GM12872 (cell line): ENCODE data around the gene RAI2.

Experiments
- TF ChIP-seq, protein P1 (sequence below): IDR thresholded peaks from 3 replicates; pipeline ENCODE4 v1.5.1; 2011; ENCODE audit warnings: low read depth, mild to moderate bottlenecking, low read length, moderate library complexity; ENCODE audit not compliant: insufficient read depth

The RAI2 gene

DNA sequence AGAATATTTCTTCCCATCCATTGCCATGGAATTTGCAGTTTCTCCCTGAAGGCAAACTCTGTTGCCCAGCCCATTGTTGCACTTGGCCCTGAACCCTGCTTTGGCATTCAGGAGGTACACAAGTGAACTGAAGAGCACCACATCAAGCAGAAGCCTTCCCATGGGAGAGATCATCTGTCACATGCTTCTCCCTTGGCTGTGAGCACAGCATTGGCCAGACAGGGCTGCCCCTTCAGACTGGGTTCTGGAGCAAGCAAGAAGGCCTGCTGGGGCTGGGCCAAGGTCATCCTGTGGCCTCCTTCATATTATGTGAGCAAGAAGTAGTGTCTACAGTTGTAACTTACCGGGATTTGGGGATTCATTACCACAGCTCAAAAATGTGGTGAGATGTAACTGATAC is 101.1 kb downstream of the RAI2 start:
- TF ChIP-seq, protein P1, sequence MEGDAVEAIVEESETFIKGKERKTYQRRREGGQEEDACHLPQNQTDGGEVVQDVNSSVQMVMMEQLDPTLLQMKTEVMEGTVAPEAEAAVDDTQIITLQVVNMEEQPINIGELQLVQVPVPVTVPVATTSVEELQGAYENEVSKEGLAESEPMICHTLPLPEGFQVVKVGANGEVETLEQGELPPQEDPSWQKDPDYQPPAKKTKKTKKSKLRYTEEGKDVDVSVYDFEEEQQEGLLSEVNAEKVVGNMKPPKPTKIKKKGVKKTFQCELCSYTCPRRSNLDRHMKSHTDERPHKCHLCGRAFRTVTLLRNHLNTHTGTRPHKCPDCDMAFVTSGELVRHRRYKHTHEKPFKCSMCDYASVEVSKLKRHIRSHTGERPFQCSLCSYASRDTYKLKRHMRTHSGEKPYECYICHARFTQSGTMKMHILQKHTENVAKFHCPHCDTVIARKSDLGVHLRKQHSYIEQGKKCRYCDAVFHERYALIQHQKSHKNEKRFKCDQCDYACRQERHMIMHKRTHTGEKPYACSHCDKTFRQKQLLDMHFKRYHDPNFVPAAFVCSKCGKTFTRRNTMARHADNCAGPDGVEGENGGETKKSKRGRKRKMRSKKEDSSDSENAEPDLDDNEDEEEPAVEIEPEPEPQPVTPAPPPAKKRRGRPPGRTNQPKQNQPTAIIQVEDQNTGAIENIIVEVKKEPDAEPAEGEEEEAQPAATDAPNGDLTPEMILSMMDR, result no peak

DNA sequence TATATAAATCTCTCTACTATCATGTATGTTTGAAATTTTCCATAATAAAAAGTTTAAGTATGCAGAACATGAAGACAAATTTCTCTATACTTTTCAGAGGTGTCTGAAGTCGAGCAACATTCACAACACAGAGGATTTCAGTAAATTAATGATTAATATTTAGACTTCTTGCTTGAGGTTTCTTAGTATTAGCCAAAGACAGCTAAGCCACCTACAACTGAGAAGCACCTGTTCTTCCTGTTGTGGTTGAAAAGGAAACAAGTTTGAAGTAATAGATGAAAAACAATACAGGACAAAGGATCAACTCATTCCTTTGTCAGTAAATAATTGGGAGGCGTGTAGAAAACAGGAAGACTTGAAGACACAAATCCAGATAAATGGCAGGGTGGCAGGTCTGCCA is 102.7 kb downstream of the RAI2 start:
- TF ChIP-seq, protein P1, result no peak

DNA sequence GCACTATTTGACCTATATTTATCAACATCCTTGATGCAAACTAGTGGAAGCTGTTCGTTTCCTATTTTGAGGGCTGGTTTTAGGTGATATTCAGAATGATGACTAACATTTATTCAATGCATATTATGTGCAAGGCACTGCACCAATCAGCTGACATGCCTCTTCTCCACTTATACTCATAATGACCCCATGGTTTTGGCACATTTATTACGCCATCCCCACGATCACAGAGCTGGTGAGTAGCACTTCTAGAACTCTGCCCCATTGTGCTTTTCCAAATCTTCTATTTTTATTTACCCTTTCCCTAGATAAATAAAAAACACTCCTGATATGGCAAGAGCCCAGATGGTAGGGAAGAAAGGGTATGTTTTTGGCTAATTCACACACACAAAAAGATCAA is 110.7 kb downstream of the RAI2 start:
- TF ChIP-seq, protein P1, result no peak
